ENCODE measurements around the gene EIF4E3.

- no peak for TF ChIP-seq EZH2 (IDR thresholded peaks at IDR 0.05; ENCODE audit: low read length)
- no peak for TF ChIP-seq CTCF (optimal IDR thresholded peaks at IDR 0.05 in 1 of 3, IDR thresholded peaks at IDR 0.05 in 1 of 3, conservative IDR thresholded peaks at IDR 0.05 in 1 of 3; ENCODE audit: extremely low read depth in 1 of 3, insufficient read depth in 2 of 3, low read length in 3 of 3)
Observed at GRCh38 chr3:71690341-71690841, 34.8 kb downstream of the EIF4E3 start.
